Epithelial cell of esophagus (primary cell): ENCODE data around the gene RAB5B.

Experiments used
- DNase-seq: peaks from one replicate; pipeline ENCODE4 v3.0.0; 2010; ENCODE audit warnings: low read depth
- H3K4me3 ChIP-seq: 2 replicates; pipeline ENCODE4 v1.5.1; 2011; ENCODE audit warnings: mild to moderate bottlenecking, low read length, control low read depth
- TF ChIP-seq, protein P1 (sequence below): IDR thresholded peaks from 2 replicates; pipeline ENCODE4 v1.5.1; 2011; ENCODE audit warnings: low read depth, mild to moderate bottlenecking, low read length, control low read depth, inconsistent platforms; ENCODE audit not compliant: insufficient read depth; ENCODE audit errors: missing control alignments

RAB5B gene

DNA sequence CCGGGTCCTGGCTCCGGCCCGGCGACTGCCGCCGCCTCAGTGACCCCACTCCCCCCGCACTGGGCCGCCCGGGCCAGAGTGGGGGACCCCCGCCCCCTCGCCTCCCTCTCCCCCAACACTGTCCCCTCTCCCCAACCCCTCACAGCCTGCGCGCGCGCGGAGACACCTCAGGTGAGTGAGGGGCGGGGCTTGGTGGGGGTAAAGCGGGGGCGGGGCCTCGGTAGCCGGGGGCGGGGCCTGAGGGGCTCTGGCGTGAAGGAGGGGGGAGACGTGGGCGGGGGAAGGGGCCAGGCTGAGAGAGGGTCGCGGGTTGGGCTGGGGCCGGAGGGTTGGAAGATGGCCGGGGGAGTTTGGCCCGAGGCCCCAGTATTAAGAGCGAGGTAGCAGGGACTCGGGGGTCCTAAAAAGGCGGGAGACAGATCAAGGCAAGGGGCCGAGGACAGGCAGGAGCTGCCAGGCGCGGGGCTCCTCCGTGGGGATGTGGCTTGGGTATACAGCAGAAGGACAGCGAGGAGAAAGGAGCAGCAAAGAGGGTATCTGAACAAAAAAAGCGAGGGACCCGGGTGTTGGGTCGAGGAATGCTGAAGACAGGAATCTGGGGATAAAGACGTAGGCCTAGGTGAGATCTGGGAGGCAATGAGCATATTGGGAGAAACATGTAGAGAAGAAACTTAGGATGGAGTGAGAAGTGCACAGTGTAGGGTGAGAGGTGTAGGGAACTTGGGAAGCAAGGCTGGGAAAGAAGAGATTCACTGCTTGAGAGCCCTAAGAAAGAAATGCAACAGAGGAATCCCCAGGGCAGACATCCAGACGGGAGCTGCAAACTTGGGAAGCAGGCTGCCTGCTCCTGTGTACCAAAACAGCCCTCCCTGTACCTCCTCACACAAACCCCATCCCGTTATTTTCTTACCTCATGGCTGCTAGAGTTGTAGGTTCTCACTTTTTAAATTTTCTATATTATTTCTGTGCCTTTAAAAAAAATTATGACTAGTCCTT, 34.0 kb downstream of the RAB5B start:
- peak overlapping the region; percentile 74 for H3K4me3 ChIP-seq
- DNase-seq: peak; percentile 36
- TF ChIP-seq, protein P1, sequence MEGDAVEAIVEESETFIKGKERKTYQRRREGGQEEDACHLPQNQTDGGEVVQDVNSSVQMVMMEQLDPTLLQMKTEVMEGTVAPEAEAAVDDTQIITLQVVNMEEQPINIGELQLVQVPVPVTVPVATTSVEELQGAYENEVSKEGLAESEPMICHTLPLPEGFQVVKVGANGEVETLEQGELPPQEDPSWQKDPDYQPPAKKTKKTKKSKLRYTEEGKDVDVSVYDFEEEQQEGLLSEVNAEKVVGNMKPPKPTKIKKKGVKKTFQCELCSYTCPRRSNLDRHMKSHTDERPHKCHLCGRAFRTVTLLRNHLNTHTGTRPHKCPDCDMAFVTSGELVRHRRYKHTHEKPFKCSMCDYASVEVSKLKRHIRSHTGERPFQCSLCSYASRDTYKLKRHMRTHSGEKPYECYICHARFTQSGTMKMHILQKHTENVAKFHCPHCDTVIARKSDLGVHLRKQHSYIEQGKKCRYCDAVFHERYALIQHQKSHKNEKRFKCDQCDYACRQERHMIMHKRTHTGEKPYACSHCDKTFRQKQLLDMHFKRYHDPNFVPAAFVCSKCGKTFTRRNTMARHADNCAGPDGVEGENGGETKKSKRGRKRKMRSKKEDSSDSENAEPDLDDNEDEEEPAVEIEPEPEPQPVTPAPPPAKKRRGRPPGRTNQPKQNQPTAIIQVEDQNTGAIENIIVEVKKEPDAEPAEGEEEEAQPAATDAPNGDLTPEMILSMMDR: no peak

DNA sequence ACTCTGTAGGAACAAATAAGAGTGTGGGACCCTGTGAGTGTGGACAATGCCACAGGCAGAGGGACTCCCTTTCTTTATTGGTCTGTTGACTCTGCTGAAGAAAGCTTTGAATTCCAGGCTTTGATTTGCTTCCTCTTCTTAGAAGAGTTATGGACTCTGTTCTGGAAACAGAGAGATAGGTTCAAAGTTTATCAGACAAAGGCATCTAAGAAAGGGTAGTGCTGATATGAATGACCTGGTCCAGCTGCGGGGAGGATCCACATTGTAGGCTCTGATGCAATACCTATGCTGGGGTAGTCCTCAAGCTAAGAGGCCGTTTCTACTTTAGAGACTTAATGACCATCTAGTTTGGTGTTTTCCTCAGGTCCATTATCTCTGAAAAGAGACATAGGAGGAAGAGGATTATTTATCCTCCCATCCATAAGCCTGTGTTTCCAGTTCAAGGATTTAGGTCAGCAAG, 36.3 kb downstream of the RAB5B start:
- DNase-seq: no peak
- TF ChIP-seq, protein P1: no peak
- H3K4me3 ChIP-seq: no peak overlapping the region

DNA sequence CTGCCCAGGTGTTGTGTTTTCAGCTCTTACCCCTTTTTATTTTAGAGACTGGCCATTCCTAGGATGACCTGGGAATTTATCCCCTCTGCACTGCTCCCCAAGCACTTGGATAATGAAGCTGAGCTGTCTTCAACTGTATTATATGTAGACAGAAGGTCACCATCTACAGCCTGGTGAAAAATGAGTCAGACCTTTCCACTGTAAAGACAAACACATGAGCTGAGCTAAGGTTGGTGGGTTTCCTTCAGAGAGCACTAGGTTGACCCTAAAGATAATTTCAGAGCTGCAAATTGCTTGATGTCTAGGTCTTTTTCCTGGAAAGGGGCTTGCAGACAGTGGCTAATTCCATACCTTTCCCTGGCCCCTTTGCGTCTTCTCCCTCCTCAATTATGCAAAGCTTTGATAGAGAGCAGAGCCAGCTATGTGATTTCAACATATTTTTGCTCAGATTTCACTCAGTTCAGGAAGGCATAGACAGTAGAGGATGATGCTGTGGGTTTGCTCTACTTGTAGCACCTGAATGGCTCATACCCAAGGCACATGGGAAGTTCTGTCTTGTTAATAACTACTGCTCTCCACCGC, 37.7 kb downstream of the RAB5B start:
- no peak for DNase-seq
- no peak overlapping the region for H3K4me3 ChIP-seq
- TF ChIP-seq, protein P1: no peak

DNA sequence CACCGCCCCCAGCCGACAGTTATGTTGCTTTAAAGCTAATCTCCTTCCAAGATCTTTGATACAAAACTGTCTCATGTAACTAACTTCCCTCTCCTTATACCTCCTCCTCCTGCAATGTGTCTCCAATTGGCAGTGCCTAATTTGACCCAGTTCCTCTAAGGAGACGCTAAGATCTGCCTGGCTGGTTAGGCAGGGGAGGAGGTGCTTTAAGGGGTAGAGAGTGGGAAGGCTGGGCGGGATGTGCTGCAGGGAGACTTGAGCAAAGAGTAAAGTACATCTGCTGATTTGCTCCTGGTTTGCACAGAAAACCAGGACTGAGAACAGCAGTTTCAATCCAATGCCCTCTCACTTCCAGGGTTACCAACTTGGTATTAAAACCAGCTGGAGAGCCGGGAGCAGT, 39.6 kb downstream of the RAB5B start:
- H3K4me3 ChIP-seq: no peak overlapping the region
- TF ChIP-seq, protein P1: no peak
- DNase-seq: no peak

DNA sequence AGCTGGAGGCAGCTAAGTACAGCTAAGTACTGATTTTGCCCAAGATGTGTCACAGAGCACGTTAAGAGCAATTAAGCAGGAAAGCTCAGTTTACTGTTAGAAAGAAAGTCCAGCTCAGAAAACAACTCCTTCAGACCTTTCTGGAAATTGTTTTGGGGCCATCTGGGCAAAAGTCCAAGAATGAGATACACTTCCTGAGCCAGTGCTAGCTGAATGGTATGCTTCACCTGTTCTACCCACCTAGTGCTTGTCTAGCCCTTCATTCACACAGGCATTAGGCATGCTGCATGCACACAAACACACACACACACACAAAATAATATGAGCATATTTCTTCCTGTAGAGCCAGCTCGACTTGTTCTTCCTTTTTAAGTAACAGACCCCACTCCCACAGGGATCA, 40.3 kb downstream of the RAB5B start:
- peak; percentile 30 for DNase-seq
- TF ChIP-seq, protein P1: no peak
- H3K4me3 ChIP-seq: no peak overlapping the region

DNA sequence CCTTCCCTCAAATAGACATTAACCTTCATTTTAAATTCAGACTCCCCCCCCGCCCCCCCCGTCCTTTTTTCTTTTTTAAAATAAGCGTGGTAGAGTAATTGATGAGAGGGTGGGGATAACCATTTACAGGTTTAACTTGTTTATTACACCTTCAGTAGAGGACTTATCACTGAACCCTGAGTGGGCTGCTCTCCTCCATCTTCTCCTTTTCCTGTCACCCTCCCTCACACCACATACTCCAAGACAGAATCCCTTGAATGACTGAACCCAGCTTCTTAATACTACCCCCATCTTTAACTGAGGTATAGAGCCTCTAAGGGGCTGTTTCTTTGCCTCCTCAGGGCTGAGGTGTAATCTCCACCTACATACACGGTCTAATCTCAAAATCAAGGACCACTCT, 43.3 kb downstream of the RAB5B start:
- no peak overlapping the region for H3K4me3 ChIP-seq
- no peak for DNase-seq
- TF ChIP-seq, protein P1: no peak
